GM12878 (cell line): ENCODE results near the gene MAX. TPM values are rescaled to one million over a fixed set of nuclear protein-coding genes. Genes with fewer than 3 reads are reported as not detected.

Source experiments
- ATAC-seq: fragments of 200-7000 bp; cut with Tn5 transposase; 3 replicates; pipeline ENCODE4 v1.9.1; 2020; ENCODE audit warnings: mild to moderate bottlenecking, moderate library complexity
- BruUV-seq: library from RNA; stranded (reverse); fragments of 400-500 nt; replicated peaks from 2 replicates; lab custom pipeline; 2021; lab: Mats Ljungman, UMichigan
- CTCF ChIA-PET: fragments of 300-600 bp; sonication (Branson Sonifier 250); formaldehyde crosslinking; extraction: SDS; loops from one replicate; lab custom pipeline; 2021; ENCODE audit warnings: inconsistent platforms; lab: Yijun Ruan, JAX
- POLR2A ChIA-PET: fragments of 350-600 bp; formaldehyde crosslinking; extraction: SDS; loops from one replicate; lab custom pipeline; 2021; ENCODE audit warnings: inconsistent platforms; lab: Charles Lee
- RAD21 ChIA-PET: fragments of 300-600 bp; sonication (Branson Sonifier 250); formaldehyde crosslinking; loops from one replicate; lab custom pipeline; 2023; ENCODE audit warnings: antibody characterized with exemption; ENCODE audit not compliant: unreplicated experiment; lab: Charles Lee
- SMC1A ChIA-PET: fragments of 300-600 bp; sonication (Branson Sonifier 250); formaldehyde crosslinking; loops from one replicate; lab custom pipeline; 2023; ENCODE audit not compliant: unreplicated experiment, uncharacterized antibody; lab: Charles Lee
- DNase-seq: peaks from one replicate; pipeline ENCODE4 v3.0.0-alpha.2; 2011; ENCODE audit warnings: low read depth, low spot score
- FAIRE-seq: peaks from 3 replicates; lab custom pipeline; 2011; peaks lifted over from hg19 to GRCh38; lab: Jason Lieb, UNC
- H2AFZ ChIP-seq: 2 replicates; pipeline ENCODE4 v1.6.0; 2011; ENCODE audit warnings: low read depth, low read length, control low read depth; ENCODE audit not compliant: control insufficient read depth
- H3K27ac ChIP-seq: 2 replicates; pipeline ENCODE4 v1.5.1; 2011; ENCODE audit warnings: control low read depth; ENCODE audit not compliant: control insufficient read depth, insufficient read depth
- H3K27me3 ChIP-seq, 2 experiments: replicated peaks in 1 of 2; 2 replicates each; pipeline versions ENCODE4 v1.6.0 to v1.6.1; 2011; ENCODE audit warnings: low read length in 1 of 2; ENCODE audit not compliant: control insufficient read depth in 2 of 2, insufficient read depth in 2 of 2
- H3K36me3 ChIP-seq, 2 experiments: 2 replicates each; pipeline ENCODE4 v1.5.1; 2011; ENCODE audit warnings: low read length in 1 of 2; ENCODE audit not compliant: control insufficient read depth in 2 of 2, insufficient read depth in 2 of 2
- H3K4me1 ChIP-seq: 2 replicates; pipeline ENCODE4 v1.6.1; 2011; ENCODE audit warnings: mild to moderate bottlenecking, low read length, moderate library complexity, mixed read lengths; ENCODE audit not compliant: control insufficient read depth, insufficient read depth
- H3K4me2 ChIP-seq: 2 replicates; pipeline ENCODE4 v1.6.0; 2011; ENCODE audit warnings: control low read depth; ENCODE audit not compliant: control insufficient read depth, insufficient read depth
- H3K4me3 ChIP-seq: fragments of 200-600 bp; sonication (generic); 2 replicates; pipeline ENCODE4 v1.5.1; 2016
- H3K79me2 ChIP-seq: 2 replicates; pipeline ENCODE4 v1.6.0; 2011; ENCODE audit warnings: low read length; ENCODE audit not compliant: control insufficient read depth, insufficient read depth
- H3K9ac ChIP-seq: 2 replicates; pipeline ENCODE4 v1.8.0; 2011; ENCODE audit warnings: low read length, control low read depth, mixed read lengths; ENCODE audit not compliant: control insufficient read depth, insufficient read depth
- H3K9me3 ChIP-seq: replicated peaks from 3 replicates; pipeline ENCODE4 v1.5.1; 2011; ENCODE audit warnings: mild to moderate bottlenecking, low read length; ENCODE audit not compliant: control insufficient read depth, insufficient read depth
- H4K20me1 ChIP-seq: 2 replicates; pipeline ENCODE4 v1.6.0; 2011; ENCODE audit not compliant: control insufficient read depth, insufficient read depth
- ATF3 ChIP-seq: IDR thresholded peaks from 2 replicates; pipeline ENCODE4 v1.6.1; 2011; ENCODE audit warnings: low read depth, mild to moderate bottlenecking, low read length, moderate library complexity, borderline replicate concordance; ENCODE audit errors: extremely low read depth
- NFXL1 ChIP-seq: fragments of 450-650 bp; IDR thresholded peaks from 2 replicates; pipeline ENCODE4 v1.6.1; 2017; ENCODE audit warnings: antibody characterized with exemption, mild to moderate bottlenecking, borderline replicate concordance
- POLR2A ChIP-seq: IDR thresholded peaks from 2 replicates; pipeline ENCODE4 v1.6.1; 2011; ENCODE audit warnings: low read depth, mild to moderate bottlenecking, low read length
- SP1 ChIP-seq: IDR thresholded peaks from one replicate; pipeline ENCODE4 v1.6.1; 2011; ENCODE audit warnings: low read depth, low read length
- ZNF217 ChIP-seq: fragments of 450-650 bp; IDR thresholded peaks from 2 replicates; pipeline ENCODE4 v1.6.1; 2017; ENCODE audit warnings: antibody characterized with exemption, mild to moderate bottlenecking
- WGBS: methylation state at CpG from one replicate; pipeline ENCODE4 v1.1.6; 2016; ENCODE audit warnings: low lambda C conversion rate; ENCODE audit not compliant: insufficient replicate concordance, insufficient coverage; ENCODE audit errors: missing lambda C conversion rate; 5-methylcytosine and 5-hydroxymethylcytosine counted together
- in situ Hi-C: fragments of 300-500 bp; cut with MboI; formaldehyde crosslinking; loops from 9 replicates; pipeline ENCODE4 v1.14.3; 2018; ENCODE audit warnings: mixed read lengths
- intact Hi-C: fragments of 100-400 bp; cut with micrococcal nuclease; formaldehyde crosslinking; loops from one replicate; pipeline ENCODE4 v1.14.2; 2022; ENCODE audit not compliant: unreplicated experiment
- polyA plus RNA-seq, 11 experiments: library from polyadenylated mRNA; depleted of rRNA in 4 of 11; unstranded in 6 of 11; stranded (reverse) in 5 of 11; fragments of >200 nt; fragmentation: Nextera tagmentation in 4 of 11; fragmentation: Illumina TruSeq in 1 of 11; extraction: Ambion mirVana in 4 of 11; extraction: Trizol in 1 of 11; gene quantifications; 1 replicate in 1 of 11; 2 replicates in 10 of 11; pipeline versions ENCODE4 v1.2.1 to v1.2.3, GENCODE V29; 2011 to 2016; ENCODE audit warnings: inconsistent platforms in 2 of 11, missing spikeins in 2 of 11, low read depth in 1 of 11
- total RNA-seq, 4 experiments: library from RNA; depleted of rRNA in 3 of 4; stranded (reverse); fragments of >200 nt in 3 of 4; fragmentation: Illumina TruSeq in 1 of 4; extraction: Trizol in 1 of 4; gene quantifications; 2 replicates each; pipeline versions ENCODE4 v1.2.1 to v1.2.3, GENCODE V29; 2013 to 2021

Gene MAX
- total and polyA plus RNA-seq, 10 of the 15 experiments (the other 5 are each of a cell fraction or from before 2014, with no cell fraction given), result 21.5 to 122 (median 67.5) TPM

GRCh38 chr14:65131301-65131701, 29.0 kb upstream of the MAX start:
- no peak for FAIRE-seq
- WGBS, result 34% methylated on average over 7 of the region's 7 CpGs
- Histone ChIP-seq H3K27ac (no peak overlapping the region), H3K9me3 (no peaks in the 10 kb centered on the region), H3K4me2 (no peak overlapping the region), H3K27me3 (no peaks in the 10 kb centered on the region; a peak in 1 of 4 replicates), H3K79me2 (no peaks in the 10 kb centered on the region), H3K9ac (no peak overlapping the region), H2AFZ (no peak overlapping the region), H3K4me3 (no peak overlapping the region), H3K4me1 (no peaks in the 10 kb centered on the region), H4K20me1 (no peaks in the 10 kb centered on the region), H3K36me3 (no peaks in the 10 kb centered on the region)
- no peak for ATAC-seq
- CTCF ChIA-PET, result no interaction called here
- intact Hi-C loops, result no loop called here
- no TSS peak for BruUV-seq
- RAD21 ChIA-PET, result no interaction called here
- DNase-seq, result no peak
- POLR2A ChIA-PET, result no interaction called here
- in situ Hi-C loops, result no loop called here
- TF ChIP-seq SP1, result no peak
- no peak for TF ChIP-seq ZNF217
- no peak for TF ChIP-seq POLR2A
- TF ChIP-seq NFXL1, result no peak
- SMC1A ChIA-PET, result no interaction called here

GRCh38 chr14:65128096-65128495, 25.8 kb upstream of the MAX start:
- ChIA-PET SMC1A (interaction anchor here (1.3 kb wide), 1 partner anchor 11 kb away, joined by 3 read pairs; no protein-coding TSS in a partner anchor), POLR2A (no interaction called here), CTCF (interaction anchor here (0.9 kb wide), 1 partner anchor 22 kb away, joined by 3 read pairs; no protein-coding TSS in a partner anchor), RAD21 (no interaction called here)
- Histone ChIP-seq H3K27ac (no peak overlapping the region), H3K9me3 (no peaks in the 10 kb centered on the region), H3K4me3 (no peak overlapping the region), H3K9ac (no peak overlapping the region), H3K27me3 (no peaks in the 10 kb centered on the region), H3K4me2 (no peak overlapping the region), H3K4me1 (no peaks in the 10 kb centered on the region), H4K20me1 (no peaks in the 10 kb centered on the region), H3K36me3 (no peaks in the 10 kb centered on the region), H2AFZ (no peak overlapping the region), H3K79me2 (no peaks in the 10 kb centered on the region)
- DNase-seq, result no peak
- no peak for TF ChIP-seq ATF3
- in situ Hi-C loops, result no loop called here
- BruUV-seq, result no TSS peak
- no peak for ATAC-seq
- WGBS, result 75% methylated on average over 5 of the region's 5 CpGs
- FAIRE-seq, result no peak
- intact Hi-C loops, result no loop called here
